Neural cell (in vitro differentiated cells): Measurements from ENCODE around the gene FAM76A. TPM values are rescaled to one million over a fixed set of nuclear protein-coding genes. Genes with fewer than 3 reads are reported as not detected.

Experiments used
- H2AFZ ChIP-seq: fragments of 200-600, 300-800 bp; sonication (generic), shearing (Covaris generic); 2 replicates; pipeline ENCODE4 v1.6.0; 2014; ENCODE audit warnings: low read depth, mild to moderate bottlenecking, antibody characterized with exemption, low read length, moderate library complexity
- H3F3A ChIP-seq: fragments of 200-600 bp; shearing (Covaris generic); 2 replicates; pipeline ENCODE4 v1.6.1; 2016; ENCODE audit warnings: mild to moderate bottlenecking, moderate library complexity, mixed read lengths, antibody characterized with exemption, low read length; ENCODE audit not compliant: insufficient read depth, poor library complexity, severe bottlenecking
- H3K27ac ChIP-seq: fragments of 200-600, 300-800 bp; sonication (generic), shearing (Covaris generic); 2 replicates; pipeline ENCODE4 v1.5.1; 2014; ENCODE audit warnings: mild to moderate bottlenecking, low read length, moderate library complexity
- H3K27me3 ChIP-seq: fragments of 300-800, 200-600 bp; sonication (generic), shearing (Covaris generic); 2 replicates; pipeline ENCODE4 v1.6.0; 2014; ENCODE audit warnings: mild to moderate bottlenecking, low read depth, low read length, moderate library complexity; ENCODE audit not compliant: insufficient read depth
- H3K36me3 ChIP-seq: fragments of 300-800, 200-600 bp; sonication (generic), shearing (Covaris generic); 2 replicates; pipeline ENCODE4 v1.5.1; 2014; ENCODE audit warnings: mild to moderate bottlenecking, antibody characterized with exemption, low read length, moderate library complexity; ENCODE audit not compliant: insufficient read depth
- H3K4me2 ChIP-seq: fragments of 300-800, 200-600 bp; sonication (generic), shearing (Covaris generic); 2 replicates; pipeline ENCODE4 v1.6.0; 2014; ENCODE audit warnings: mild to moderate bottlenecking, low read length
- H3K4me3 ChIP-seq: fragments of 300-800, 200-600 bp; sonication (generic), shearing (Covaris generic); 2 replicates; pipeline ENCODE4 v1.5.1; 2014; ENCODE audit warnings: mild to moderate bottlenecking, low read length, moderate library complexity
- H3K79me2 ChIP-seq: fragments of 200-600 bp; shearing (Covaris generic); replicated peaks from 2 replicates; pipeline ENCODE4 v1.6.0; 2014; ENCODE audit warnings: mild to moderate bottlenecking, low read length, moderate library complexity; ENCODE audit not compliant: insufficient read depth
- H3K9ac ChIP-seq: fragments of 300-800, 200-600 bp; sonication (generic), shearing (Covaris generic); 2 replicates; pipeline ENCODE4 v1.6.1; 2016; ENCODE audit warnings: mild to moderate bottlenecking, low read length, mixed read lengths
- H3K9me2 ChIP-seq: fragments of 200-600 bp; shearing (Covaris generic); 2 replicates; pipeline ENCODE4 v1.6.1; 2016; ENCODE audit warnings: mild to moderate bottlenecking, low read length, mixed read lengths; ENCODE audit not compliant: insufficient read depth
- H3K9me3 ChIP-seq: fragments of 200-600, 300-800 bp; sonication (generic), shearing (Covaris generic); 2 replicates; pipeline ENCODE4 v1.6.1; 2016; ENCODE audit warnings: mild to moderate bottlenecking, mixed run types, low read length, moderate library complexity, mixed read lengths
- H4K20me1 ChIP-seq: fragments of 200-600 bp; shearing (Covaris generic); 2 replicates; pipeline ENCODE4 v1.6.1; 2016; ENCODE audit warnings: mild to moderate bottlenecking, mixed run types; ENCODE audit not compliant: insufficient read depth
- CTCF ChIP-seq: fragments of 450-650 bp; IDR thresholded peaks from 2 replicates; pipeline ENCODE4 v1.5.1; 2014; ENCODE audit warnings: antibody characterized with exemption, mild to moderate bottlenecking, moderate library complexity; ENCODE audit not compliant: poor library complexity, severe bottlenecking
- EP300 ChIP-seq: fragments of 450-650 bp; conservative IDR thresholded peaks from 2 replicates; pipeline ENCODE4 v1.6.1; 2014; ENCODE audit warnings: antibody characterized with exemption, mild to moderate bottlenecking, moderate library complexity; ENCODE audit not compliant: poor library complexity, severe bottlenecking
- EZH2 ChIP-seq: fragments of 200-600, 300-800 bp; shearing (Covaris generic), sonication (generic); IDR thresholded peaks from 2 replicates; pipeline ENCODE4 v1.6.1; 2014; ENCODE audit warnings: antibody characterized with exemption, low read length, borderline replicate concordance, mild to moderate bottlenecking; ENCODE audit not compliant: insufficient read depth, poor library complexity, severe bottlenecking
- MXI1 ChIP-seq: fragments of 450-650 bp; conservative IDR thresholded peaks from 2 replicates; pipeline ENCODE4 v1.6.1; 2014; ENCODE audit warnings: antibody characterized with exemption, mild to moderate bottlenecking; ENCODE audit not compliant: poor library complexity, severe bottlenecking
- POLR2AphosphoS5 ChIP-seq: IDR thresholded peaks from 2 replicates; pipeline ENCODE4 v1.6.1; 2012
- RAD21 ChIP-seq: fragments of 450-650 bp; conservative IDR thresholded peaks from 2 replicates; pipeline ENCODE4 v1.6.1; 2014; ENCODE audit warnings: antibody characterized with exemption, mild to moderate bottlenecking, moderate library complexity
- REST ChIP-seq: IDR thresholded peaks from 2 replicates; pipeline ENCODE4 v1.6.1; 2012; ENCODE audit warnings: borderline replicate concordance
- SMC3 ChIP-seq: fragments of 450-650 bp; conservative IDR thresholded peaks from 2 replicates; pipeline ENCODE4 v1.6.1; 2014; ENCODE audit warnings: antibody characterized with exemption, mild to moderate bottlenecking, moderate library complexity; ENCODE audit not compliant: poor library complexity
- TAF1 ChIP-seq: IDR thresholded peaks from 2 replicates; pipeline ENCODE4 v1.6.1; 2012; ENCODE audit warnings: low read depth
- polyA plus RNA-seq: library from polyadenylated mRNA; depleted of rRNA; stranded (reverse); fragments of >200 nt; gene quantifications from 2 replicates; pipeline ENCODE4 v1.2.3, GENCODE V29; 2014

FAM76A gene
- polyA plus RNA-seq, 1 donor from 2014 or later: 14.5 TPM

- Histone ChIP-seq H3K27me3 (no peaks in the 10 kb centered on the region), H3K9ac (no peak overlapping the region), H3K79me2 (no peaks in the 10 kb centered on the region), H3K27ac (no peak overlapping the region), H3K4me3 (no peak overlapping the region), H3F3A (no peaks in the 10 kb centered on the region), H3K4me2 (no peak overlapping the region), H2AFZ (no peak overlapping the region), H3K36me3 (no peaks in the 10 kb centered on the region), H4K20me1 (no peaks in the 10 kb centered on the region), H3K9me3 (no peaks in the 10 kb centered on the region), H3K9me2 (no peaks in the 10 kb centered on the region)
- no peak for TF ChIP-seq SMC3
- TF ChIP-seq RAD21: no peak
- TF ChIP-seq MXI1: no peak
- TF ChIP-seq EZH2: no peak
- TF ChIP-seq POLR2AphosphoS5: no peak
- no peak for TF ChIP-seq REST
- TF ChIP-seq EP300: no peak
- TF ChIP-seq CTCF: no peak
- TF ChIP-seq TAF1: no peak
Observed at GRCh38 chr1:27759236-27759635, 33.5 kb downstream of the FAM76A start.

GRCh38 chr1:27760426-27760825, 34.7 kb downstream of the FAM76A start:
- H3K9ac ChIP-seq: no peak overlapping the region
- TF ChIP-seq TAF1 (no peak), SMC3 (no peak), REST (no peak), EZH2 (no peak), RAD21 (no peak), EP300 (no peak), POLR2AphosphoS5 (no peak), MXI1 (no peak), CTCF (no peak)
- no peaks in the 10 kb centered on the region for H3K9me3 ChIP-seq
- no peaks in the 10 kb centered on the region for H3K79me2 ChIP-seq
- no peak overlapping the region for H3K27ac ChIP-seq
- H3K4me3 ChIP-seq: no peak overlapping the region
- no peak overlapping the region for H3K4me2 ChIP-seq
- no peaks in the 10 kb centered on the region for H3K9me2 ChIP-seq
- H3F3A ChIP-seq: no peaks in the 10 kb centered on the region
- no peak overlapping the region for H2AFZ ChIP-seq
- H4K20me1 ChIP-seq: no peaks in the 10 kb centered on the region
- no peaks in the 10 kb centered on the region for H3K36me3 ChIP-seq
- no peaks in the 10 kb centered on the region for H3K27me3 ChIP-seq
